ENCODE measurements around the gene PPP1R13B.

PPP1R13B gene

DNA sequence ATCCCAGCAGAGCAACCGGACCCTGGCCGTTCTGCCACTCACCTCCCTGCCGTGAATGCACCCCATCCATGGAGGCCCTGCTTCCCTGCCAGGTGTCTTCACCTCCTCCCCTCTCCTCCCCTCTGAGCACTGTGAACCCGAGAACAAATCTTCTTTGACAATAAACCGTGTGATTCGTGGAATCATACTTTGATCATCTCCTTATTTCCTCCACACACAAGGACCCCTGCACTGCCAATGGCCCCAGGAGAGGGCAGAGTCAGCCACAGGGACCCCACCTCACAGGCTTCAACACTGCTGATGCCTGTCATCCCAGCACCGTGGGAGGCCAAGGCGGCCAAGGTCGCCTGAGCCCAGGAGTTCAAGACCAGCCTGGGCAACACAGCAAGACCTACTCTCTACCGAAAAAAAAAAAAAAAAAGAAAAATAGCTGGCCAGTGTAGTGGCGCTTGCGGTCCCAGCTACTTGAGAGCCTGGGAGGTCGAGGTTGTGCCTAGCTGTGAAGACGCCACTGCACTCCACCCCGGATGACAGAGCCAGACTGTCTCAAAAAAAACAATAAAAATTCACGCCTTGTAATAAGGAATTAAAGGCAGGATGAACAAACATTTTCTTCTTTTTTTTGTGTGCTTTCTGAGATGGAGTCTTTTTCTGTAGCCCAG, 133.2 kb downstream of the PPP1R13B start:
- no peak for DNase-seq (ENCODE audit: low read depth)

DNA sequence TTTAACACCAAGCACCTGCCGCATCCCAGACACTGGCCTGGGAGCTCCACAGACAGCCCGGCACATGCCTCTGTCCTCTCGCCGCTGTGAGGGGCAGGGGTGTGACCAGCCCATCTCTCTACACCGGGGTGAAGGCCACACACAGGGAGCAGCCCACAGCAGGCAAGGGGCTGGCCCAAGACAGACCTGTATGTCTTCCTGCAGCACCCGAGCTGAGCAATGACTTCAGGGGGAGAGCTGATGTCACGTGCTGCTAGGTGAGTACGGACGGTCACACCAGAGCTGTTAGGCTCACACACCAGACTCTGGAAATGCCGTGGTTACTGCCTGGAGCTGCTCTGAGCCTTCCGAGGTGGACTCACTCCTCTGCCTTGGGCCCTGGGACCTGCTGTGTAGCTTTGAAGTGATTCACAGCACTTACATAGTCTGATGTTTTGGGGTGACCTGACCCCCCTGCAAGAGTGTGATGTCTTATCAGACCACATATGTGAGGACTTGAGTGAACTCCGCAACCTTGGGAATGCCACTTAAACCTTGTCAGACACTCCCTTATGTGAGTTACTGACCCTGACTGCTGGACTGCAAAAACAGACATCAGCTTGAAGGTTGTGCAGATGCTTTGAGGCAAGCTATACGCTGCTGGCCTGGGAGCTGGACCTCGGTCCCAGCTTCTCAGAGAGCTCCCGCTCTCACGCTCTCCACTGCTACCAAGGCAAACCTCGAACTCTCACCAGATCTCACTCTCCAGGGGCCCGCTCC, 133.9 kb downstream of the PPP1R13B start:
- no peak for DNase-seq (ENCODE audit: low read depth)

DNA sequence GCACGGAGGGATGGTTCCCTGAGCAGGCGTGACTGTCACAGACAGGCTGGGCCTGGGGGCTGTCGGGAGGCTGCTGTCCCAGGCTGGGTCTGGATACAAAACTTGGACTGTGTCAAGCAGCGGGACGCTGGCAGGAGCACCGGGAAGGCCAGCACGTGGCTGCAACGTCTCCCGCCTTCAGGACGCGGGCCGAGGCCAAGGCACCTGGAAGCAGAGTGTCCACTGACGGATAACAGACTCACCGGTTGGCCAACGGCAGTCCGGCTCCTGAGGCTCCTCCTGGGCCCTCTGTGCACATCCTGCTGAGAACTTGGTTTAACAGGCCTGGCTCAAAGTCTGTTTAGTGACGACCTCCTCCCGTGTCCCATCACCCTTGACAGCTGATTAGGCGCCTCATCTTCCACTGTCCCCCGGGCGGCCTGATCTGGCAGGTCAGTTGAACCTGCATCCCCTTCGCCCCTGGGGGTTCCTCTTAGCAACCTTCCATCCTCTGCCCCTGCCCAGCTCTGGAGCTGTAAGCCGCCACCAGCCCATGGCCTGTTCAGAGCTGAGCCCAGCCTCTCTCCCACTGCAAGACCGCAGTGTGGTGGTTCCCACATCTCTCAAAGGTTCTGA, 134.6 kb downstream of the PPP1R13B start:
- no peak for DNase-seq (ENCODE audit: low read depth)

DNA sequence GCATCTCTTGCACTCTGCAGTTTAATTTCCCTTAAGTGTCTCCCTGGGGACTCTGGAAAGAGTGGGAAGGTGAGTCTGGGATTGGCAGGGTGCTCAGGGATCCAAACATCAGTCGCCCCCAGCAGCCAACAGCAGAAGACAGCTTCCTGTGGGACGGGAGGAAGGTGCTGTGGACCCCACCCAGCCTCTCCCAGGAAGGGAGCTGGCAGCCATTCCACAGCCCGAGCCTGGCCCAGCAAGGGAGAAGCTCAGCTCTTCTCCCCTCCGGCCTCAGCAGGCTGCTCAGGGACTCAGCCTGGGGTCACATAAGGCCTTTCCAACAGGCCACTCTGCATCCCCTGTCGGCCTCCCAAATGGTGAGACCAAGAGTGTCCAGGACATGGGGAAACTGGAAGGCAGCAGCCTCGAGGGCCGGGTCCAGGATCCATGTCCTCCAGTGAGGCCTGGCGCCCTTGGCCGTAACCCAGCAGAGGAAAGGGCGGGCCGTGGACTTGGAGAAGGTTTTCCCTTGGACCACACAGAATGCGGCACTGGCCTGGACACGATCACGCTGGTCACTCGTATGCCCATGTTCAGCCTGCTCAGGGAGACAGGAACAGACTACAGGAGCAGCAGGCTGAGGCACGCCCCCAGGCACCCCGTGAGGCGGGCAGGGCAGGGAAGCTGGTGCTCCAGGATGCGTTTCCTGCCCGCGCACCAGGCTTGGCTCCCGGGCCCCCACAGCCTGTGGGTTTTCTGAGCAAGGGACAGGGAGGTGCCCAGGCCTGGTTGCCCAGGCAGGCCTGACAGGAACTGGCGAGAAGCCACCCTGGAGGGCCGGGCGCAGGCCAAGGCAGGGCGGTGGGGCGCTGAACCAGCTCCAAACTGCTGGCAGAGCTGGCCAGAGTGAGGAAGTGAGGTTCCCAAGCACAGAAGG, 135.6 kb downstream of the PPP1R13B start:
- no peak for DNase-seq (ENCODE audit: low read depth)

DNA sequence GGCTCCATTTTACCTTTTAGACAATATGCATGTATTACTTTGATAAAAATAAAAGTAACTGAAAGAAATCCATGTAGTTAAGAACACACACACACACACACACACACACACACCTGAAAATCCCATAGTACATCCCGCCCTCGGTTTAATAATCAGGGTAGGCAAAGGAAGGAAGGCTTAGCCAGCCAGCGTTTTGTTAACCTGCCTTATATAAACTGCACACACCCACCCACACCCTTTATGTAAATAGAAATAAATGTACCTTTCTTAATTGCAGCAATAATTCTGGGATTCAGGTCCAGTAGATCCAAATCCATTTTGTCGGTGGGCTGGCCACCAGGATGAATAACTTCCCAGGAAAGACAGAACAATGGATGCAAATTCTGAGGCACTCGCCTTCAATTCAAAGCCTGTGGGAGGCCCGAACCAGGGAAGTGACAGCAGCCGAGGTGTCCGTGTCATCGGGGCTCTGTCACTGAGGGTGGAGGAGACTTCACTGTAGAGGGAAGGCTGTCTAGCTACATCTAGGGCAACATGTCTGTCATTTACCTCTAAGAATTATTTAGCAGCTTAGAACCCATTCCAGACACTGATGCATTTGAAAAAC, 136.5 kb downstream of the PPP1R13B start:
- no peak for DNase-seq (ENCODE audit: low read depth)

DNA sequence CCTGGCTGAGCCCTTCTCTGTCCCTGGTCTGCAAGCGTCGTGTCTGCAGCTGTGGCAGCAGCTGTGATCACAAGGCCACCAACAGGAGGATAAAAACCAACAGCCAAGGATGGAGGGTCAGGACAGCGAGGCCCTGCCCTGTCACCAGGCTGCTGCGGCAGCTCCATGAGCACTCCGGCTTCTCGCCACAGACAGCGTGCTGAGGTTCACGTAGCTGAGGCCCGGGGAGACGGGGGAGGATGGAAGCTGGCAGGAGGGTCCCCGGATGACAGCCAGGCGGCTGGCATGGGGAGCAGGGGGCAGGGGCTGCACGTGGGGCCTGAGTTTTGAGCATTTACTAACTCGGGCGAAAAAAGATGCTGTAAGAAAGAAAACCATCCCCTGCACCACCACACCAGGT, 137.6 kb downstream of the PPP1R13B start:
- no peak for DNase-seq (ENCODE audit: low read depth)

DNA sequence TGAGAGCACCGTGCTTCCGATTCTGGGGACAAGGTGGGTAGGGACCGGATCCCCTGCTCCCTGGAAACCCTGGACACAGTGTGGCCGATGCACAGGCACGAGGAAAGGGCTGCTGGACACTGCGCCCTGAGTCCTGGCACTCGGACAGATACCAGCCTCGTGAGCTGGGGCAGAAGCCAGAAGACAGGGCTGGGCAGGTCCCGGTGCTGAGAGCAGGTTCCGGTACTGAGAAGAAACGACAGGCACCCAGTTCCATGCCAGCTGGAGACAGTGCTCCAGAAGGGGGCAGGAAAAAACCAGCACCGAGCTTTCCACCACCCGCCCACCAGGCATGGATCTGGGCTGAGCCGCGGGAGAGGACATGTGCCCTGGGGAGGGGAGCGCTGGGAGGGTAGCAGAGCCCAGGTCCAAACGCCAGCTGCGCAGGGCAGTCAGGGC, 138.6 kb downstream of the PPP1R13B start:
- DNase-seq (ENCODE audit: low read depth), result no peak

DNA sequence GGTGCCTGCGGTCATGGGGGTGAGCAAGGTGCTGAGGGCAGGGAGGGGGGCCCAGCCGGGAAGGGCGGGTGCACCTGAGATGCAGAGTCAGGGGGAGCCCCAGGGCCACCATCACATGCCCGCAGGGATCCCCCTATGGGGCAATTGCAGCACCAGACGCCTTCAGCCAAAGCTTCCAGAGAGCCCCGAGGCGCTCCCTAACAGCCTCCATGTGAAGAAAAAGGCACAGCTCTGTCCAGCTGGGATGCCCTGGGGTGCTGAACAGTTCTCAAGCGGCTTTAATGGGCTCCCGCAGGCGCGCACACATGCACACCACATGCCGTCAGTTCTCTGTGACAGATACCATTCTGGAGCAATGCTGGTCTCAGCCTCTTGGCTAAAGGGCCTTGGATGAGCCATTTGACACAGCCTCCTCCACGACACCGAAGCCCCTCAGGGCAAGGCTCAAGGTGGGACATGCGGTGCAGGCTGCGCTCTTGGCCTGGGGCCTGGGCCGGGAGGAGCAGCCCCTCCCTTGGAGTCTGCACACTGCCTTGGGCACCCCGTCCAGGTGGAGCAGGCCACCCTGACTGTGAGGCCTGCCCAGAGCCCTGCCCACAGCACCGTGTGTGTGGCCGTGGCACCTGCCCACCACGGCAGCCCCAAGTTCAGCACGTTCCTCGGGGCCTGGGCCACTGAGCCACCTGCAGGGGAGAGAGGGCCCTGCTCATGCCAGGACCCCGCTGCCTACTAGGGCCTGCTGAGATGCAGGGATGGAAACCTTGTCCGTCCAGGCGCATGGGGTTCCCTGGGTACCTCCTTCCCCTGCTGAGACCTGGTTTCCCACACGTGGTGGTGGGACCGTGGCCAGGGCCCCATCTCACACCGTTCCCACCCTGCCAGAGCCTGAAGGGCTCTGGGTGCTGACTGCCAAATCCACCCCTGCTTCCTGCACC, 139.8 kb downstream of the PPP1R13B start:
- DNase-seq (ENCODE audit: low read depth), result no peak

DNA sequence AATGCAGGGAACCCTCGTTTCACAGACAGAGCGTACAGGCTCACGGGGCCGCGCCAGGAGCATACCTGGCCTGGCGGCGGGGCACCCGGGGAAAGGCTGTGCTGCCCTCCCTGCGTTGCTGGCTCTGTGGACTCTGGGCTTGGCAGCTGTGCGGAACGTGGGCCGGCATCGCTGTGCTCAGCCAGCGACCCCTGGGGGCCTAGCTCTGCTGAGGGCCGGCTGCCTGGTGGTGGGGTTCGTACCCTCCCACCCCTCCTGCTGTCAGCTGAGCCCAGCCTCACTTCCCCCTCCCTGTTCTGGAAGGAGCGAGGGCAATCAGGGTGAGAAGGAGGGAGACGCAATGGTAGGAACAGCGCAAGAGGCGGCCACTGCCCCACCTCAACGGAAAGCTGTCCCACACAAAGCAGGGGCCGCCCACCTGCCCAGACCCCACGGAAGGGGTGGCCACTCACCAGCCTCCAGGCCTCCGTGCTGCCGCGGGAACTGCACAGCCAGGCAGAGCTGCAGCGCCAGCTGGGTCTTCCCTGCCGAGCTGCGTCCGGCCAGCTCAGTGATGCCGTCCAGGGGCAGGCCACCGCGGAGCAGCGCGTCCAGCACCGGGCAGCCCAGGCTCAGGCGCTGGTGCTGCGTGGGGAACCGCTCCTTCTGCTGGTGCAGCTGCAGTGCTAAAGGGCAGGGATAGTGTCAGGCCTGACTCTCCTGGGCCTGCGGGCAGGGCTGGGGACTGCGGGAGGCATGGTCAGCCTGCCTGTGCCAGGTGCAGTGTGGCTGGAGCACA, 140.6 kb downstream of the PPP1R13B start:
- DNase-seq (ENCODE audit: low read depth), result no peak

DNA sequence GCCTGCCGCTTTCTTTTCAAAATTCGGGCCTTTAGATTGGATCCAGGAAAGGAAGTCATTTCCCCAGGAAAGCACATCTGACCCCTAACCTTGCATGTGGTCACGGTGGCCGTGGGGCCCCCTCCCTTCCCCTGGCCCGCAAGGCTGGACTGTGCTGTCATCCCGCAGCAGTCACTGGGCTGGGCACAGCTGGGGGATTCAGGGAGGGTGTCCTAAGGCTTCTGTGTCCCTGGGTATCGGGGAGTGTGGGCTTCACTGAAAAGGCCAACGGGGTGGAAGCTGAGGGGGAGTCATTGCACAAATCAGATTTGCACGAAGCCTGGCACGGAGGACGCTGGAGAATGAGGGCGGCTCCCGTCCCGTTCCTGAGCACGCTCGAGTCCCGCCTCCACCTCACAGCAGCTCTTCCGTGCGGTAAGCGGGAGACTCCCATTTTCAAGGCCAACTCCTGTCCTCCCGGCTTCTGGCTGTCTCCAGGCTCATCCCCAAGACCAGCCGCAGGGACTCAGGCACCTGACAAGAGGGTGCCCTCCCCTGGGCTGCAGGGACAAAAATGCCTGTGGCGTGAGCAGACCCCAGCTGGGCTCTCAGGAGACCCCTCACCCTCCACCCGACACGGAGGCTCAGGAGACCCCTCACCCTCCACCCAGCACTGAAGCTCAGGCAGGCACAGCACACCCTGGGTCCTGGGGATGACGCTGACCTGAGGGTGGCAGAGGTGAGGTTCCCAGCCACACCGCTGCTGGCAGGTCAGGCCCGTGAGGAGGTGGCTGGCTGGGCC, 141.7 kb downstream of the PPP1R13B start:
- DNase-seq (ENCODE audit: low read depth), result no peak

DNA sequence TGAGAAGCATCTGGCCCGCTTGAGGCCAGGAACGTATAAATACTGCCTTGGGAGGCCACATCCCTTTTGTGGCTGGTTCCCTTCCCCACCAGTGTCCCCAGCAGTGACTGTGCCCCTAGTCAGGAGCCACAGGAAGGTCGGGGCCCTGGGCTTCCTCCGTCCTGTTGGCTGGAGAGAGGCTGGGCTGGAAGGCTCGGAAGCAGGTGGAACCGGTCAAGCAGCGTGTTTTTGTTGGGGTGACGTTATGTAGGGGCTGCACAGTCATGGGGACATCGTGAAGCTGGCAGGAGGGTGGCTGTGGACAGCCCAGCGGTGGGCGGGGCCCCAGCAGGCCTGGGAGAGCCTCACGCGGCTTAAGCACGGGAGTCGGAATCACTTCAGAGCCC, 142.3 kb downstream of the PPP1R13B start:
- no peak for DNase-seq (ENCODE audit: low read depth)

DNA sequence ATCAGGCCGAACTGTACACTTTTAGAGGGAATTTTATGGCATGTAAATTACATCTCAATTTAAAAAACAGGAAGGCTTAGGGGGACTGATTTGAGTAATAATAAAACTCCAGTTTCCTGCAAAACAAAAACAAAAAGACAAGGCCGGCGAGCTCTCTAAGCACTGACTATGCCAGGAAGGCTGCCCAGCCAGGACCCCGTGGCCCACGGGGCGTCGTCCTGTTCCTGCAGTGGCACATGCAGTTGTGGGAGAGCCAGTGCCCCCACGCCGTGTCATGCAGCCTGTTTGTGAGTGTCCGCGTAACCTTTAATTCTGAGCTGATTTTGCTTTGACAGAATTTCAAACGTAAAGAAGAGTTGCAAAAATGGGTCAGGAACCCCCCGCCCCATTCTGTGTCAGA, 142.7 kb downstream of the PPP1R13B start:
- DNase-seq (ENCODE audit: low read depth), result no peak

DNA sequence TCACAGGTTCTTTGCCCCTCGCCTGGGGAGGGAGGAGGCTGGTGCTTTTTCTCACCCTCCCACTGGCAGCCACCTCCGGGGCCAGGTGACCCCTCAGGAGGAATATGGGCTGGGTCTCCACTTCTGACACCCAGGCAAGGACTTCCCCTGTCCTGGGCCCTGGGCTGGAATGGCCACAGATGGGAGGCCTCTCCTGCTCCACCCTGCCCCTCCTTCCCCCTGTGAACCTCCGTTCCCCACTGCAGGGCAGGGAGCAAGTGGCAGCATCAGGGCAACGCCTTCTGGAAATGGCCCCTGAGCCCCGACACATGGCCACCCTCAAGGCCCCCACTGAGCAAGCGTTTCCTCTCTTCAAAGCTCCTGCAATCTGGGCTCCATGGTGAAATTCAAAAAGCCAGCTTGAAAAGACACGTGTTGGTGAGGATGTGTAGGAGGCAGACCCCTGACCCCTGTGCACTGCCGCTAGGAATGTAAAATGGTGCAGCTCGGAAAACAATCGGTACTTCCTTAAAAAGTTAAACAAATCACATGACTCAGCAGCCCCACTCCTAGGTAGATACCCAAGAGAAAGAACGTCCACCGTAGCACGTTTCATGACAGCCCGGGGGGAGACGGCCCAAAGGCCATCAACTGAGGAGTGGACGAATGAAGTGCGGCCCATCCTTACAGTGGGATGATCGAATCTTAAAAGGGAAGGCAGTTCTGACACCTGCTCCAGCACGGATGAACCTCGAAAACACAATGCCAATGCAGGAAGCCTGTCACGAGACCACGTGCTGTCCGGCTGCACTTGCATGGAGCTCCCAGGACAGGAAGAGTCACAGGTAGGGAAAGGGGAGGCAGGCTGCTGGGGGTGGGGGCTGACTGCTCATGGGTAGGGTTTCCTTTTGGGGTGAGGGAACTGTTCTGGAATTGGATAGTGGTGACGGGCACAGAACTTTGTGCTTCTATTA, 143.7 kb downstream of the PPP1R13B start:
- no peak for DNase-seq (ENCODE audit: low read depth)

DNA sequence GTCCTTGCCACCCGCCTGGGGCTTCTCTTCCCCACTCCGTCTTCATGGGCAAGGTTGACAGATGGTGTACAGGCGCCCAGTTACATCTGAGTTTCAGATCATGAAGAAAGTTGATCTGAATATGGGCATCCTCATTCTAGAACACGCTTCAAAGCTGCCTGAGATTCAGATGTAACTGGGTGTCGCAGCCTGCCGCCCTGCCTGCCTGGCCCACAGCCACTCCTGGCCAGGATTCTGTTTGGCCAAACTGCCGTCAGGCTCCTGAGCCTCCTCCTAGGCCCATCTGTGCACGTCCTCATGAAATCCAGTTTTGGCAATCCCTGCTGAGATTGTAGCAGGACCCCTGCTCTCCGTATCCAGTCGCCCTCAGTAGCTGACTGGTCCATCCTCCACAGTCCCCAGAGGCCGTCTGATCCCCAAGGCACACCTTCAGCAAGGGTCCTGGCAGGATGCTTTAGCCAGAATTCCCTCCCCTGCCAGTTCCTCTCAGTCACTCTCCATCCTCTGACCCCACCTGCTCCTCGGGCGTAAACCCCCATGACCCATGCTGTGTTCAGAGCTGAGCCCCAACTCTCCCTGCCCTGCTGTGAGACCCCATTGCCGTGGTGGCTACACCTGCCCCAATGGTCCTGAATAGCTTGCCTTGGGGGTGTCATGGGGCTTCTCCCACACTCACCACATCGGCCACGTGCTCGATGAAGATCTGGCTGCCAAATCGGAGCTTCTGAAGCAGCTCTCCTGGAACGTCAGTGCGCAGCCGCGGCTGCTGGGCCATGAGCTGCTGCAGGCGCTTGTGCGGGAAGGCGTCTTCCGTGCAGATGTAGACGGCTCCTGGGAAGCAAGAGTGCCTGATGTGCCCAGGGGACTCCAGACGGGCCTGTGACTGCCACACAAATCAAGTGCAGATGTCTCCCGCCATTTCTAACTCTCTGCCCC, 144.6 kb downstream of the PPP1R13B start:
- DNase-seq (ENCODE audit: low read depth), result no peak

DNA sequence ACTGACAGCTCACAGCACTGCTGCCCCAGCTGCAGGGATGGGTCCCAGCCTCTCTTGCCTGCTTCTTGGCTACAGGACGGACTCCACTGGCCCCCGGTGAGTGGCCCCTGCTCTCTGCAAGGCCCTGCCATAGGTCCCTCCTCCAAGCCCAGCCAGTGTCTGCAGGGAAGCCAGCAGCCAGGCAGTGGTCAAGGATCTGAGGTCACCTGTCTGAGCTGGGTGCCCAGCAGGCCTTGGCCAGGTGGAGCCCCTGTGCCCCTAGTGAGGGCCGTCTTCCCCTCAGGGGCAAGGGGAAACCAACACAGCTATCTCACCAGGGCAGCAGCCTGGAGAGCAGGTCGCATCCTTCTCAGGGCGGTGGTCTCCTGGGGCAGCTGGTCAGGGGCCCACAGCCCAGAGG, 145.3 kb downstream of the PPP1R13B start:
- DNase-seq (ENCODE audit: low read depth), result no peak

DNA sequence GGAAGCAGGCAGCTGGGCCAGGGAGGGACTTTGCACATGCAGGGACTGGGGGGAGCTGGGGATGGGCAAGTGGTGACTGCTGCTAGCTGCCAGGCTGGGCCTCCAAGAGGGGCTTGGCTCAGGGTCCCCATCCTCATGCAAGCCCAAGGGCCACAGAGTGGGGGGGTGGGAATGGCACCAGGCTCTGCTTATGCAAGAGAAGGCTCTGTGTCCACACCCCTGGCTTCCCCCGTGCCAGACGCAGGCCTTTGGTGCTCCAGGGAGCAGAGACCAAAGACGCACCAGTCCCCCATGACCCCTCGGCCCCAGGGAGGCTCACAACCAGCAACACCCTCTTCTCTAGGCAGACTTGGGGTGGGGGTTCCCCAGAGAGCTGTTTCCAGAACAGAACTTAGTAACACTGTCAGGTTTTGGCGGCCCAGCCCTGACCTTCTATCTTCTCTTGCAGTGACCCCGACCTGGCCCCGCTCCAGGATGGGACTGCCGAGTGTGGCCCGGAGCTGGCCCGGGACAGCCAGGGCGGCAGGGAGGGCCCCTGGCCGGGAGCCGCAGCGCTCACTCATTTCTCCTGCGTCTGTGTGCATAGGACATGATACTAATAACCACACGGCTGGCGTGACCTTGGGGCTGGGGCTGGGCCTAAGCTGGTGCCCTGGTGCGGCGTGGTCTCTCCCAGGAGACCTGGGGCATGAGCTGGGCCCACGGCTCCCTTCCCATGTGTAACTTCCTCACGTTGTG, 146.5 kb downstream of the PPP1R13B start:
- DNase-seq (ENCODE audit: low read depth), result no peak
